HS-5 (cell line): ENCODE data around the gene ATP6V0A1.
"Not testable (repeated sequence)": the region's sequence is repeated elsewhere in the genome, so short reads cannot be mapped to it uniquely, and the experiment has no call there.

ENCODE experiments used
- DNase-seq: peaks from one replicate; pipeline ENCODE4 v3.0.0-alpha.2; 2012; ENCODE audit warnings: low read depth

ATP6V0A1 gene

DNA sequence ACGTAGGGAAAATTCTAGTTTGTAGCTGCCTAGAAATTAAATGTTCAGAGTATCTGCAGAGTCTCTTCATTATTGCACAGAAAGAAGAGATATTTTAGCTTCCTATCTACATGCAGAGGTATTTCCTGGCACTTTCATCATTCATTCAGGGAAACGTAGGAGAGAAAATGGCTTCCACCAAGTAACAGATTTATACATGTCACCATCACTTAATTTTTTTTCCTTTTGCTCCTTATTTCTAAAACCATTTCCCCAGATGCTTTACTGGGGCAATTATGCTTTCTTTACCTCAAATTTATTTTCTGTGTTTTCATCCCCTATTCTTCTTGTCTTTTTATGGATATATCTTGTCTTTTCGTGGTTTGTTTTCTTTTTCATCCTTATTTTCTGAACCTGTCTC is 18.5 kb downstream of the ATP6V0A1 start:
- no peak for DNase-seq

DNA sequence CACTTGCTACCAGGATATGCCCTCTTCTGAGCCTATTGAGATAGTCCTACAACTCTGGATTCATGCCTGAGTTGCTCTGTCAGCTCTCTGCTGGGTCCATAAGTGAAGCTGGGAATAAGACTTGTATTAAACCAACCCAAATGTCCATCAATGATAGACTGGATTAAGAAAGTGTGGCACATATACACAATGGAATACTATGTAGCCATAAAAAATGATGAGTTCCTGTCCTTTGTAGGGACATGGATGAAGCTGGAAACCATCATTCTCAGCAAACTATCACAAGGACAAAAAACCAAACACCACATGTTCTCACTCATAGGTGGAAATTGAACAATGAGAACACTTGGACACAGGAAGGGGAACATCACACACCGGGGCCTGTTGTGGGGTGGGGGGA is 19.1 kb downstream of the ATP6V0A1 start:
- not testable (repeated sequence) for DNase-seq

DNA sequence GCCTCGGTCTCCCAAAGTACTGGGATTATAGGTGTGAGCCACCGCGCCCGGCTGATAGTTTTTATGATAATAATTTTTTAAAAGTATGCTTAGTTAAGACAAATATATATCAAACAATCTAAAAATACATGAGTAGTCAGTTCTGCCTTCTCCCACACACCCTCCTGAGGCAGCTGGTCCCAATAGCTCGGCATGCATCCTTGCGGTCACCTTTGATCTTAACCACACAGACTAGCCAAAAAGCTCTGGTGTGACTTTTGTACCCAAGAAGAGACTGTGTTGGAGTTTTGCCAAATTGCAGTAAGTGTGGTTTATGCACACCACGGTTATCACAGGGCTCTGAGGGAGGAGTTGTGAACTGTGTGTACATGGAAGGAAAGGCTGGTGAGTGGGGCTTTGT is 25.6 kb downstream of the ATP6V0A1 start:
- DNase-seq = no peak

DNA sequence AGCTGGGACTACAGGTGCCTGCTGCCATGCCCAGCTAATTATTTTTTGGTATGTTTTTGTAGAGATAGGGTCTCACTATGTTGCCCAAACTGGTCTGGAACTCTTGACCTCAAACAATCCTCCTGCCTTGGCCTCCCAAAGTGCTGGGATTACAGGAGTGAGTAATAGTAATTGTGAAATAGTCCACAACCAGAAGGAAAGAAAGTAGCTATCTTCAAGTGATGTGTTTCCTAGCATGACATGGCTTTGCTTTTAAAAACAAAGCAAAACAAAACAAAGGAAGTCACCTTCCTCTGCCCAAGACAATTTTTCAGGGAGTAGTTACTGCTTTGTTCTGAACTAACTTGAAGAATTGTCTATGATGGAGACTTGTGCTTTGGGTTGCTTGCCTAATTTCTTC is 27.0 kb downstream of the ATP6V0A1 start:
- no peak for DNase-seq

DNA sequence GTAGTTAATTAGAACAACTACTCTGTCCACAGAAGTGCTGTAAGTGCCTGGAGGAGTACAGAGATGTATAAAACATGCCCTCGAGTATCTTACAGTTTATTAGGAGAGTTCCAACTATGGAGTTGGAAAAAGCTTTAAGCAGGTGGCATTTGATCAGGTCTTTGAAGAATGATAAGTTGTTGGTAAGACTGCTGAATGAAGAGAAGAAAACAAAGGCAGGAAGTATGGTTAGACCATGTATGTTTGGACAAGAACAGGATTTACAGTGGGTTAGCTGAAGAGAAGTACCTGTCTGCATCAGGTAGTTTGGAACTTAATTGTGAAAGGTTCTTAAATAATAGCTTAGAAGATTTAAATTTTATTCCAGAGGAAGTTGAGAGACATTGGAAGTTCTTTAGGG is 29.4 kb downstream of the ATP6V0A1 start:
- no peak for DNase-seq

DNA sequence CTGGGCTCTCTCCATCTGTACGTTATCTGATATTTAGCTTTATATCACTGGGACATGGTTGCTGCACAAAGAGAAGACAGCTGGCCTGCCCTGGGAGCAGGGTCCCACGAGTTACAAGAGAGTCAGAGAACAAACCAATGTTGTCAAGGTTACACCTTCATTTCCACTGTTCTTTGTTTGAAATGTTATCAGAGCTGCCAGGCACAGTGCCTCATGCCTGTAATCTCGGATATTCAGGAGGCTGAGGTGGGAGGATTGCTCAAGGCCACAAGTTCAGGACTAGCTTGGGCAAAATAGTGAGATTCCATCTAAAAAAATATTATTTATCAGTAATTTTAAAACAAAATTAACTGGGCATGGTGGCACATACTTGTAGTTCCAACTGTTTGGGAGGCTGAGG is 34.6 kb downstream of the ATP6V0A1 start:
- no peak for DNase-seq

DNA sequence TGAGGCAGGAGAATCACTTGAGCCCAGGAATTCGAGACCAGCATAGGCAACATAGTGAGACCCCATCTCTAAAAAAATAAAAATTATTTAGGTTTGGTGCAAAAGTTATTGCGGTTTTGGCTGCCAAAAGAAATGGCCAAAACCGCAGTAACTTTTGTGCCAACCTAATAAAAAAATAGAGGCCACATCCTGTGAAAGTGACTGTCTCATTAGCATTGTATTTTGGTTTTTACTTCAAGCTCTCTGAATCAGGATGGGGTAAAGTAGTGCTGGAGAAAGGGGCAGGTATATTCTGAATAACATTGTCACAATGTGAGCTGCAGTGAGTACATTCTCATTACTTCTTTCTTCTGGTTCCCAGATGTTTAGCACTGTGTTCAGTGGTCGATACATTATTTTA is 36.0 kb downstream of the ATP6V0A1 start:
- DNase-seq = no peak

DNA sequence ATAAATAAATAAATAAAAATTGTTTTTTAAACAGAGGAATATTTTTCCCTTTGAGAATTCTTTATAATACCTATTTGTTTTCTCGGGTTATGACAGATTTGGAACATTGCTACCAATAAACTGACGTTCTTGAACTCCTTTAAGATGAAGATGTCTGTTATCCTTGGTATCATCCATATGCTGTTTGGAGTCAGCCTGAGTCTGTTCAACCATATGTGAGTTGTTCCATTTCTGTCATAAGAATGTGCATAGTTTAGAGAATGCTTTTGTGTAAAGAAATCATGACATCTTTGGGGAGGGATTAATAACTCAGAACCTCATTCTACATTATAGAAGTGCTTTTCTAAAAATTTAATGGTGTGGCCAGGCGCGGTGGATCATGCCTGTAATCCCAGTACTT is 40.1 kb downstream of the ATP6V0A1 start:
- no peak for DNase-seq

DNA sequence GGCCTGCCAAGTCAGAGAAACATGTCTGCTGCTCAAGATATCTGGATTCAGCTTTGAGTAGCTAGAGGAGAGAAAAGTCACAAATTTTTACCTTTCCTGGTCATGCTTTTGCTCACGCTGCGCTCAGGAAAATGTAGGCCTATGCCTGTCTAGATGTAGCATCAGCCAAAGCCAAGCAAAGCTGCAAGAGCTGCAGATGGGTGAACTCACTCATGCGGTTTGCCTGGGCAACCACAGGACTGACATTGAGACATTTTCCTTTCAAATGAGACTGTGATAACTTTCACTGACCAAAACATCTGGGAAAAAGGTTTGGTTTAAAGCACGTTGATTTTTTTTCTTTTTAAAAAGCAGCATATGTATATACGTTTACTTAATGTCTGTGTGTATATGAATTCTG is 43.4 kb downstream of the ATP6V0A1 start:
- no peak for DNase-seq

DNA sequence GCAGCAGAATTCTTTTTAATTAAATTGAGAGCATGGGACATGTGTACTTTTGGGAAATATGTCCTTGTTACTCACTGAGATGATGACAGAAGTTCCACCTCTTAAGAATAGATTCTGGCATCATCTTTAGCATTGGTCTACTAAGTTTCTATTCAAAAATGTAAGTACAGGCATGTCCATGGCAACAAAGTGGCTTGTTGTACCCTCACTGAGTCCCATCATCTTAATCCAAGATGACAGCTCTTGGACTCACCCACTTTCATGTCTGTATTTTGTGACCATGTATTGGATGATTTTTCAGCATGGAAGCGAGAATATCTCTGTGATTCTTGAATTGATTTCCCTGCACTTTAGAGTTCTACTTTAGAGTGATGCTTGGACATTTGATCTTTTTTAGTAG is 44.2 kb downstream of the ATP6V0A1 start:
- DNase-seq = no peak

DNA sequence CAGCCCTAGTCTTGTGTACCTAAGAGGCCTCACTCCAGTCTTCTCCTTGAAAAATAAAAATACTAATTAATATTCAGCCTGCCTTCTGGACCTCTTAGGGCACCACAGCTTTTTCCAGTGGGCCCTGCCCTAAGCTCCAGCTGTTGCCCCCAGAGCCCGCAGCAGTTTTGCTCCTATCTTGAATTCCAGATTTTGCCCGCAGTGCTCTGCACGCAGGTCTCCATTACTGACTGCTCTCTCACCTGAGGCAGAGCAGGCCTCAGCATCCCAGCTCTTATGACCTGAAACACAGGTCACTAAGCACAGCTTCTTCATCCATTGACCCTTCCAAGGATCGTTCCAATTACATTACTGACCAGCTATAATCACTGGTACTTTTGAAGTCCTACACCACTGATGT is 49.0 kb downstream of the ATP6V0A1 start:
- no peak for DNase-seq

DNA sequence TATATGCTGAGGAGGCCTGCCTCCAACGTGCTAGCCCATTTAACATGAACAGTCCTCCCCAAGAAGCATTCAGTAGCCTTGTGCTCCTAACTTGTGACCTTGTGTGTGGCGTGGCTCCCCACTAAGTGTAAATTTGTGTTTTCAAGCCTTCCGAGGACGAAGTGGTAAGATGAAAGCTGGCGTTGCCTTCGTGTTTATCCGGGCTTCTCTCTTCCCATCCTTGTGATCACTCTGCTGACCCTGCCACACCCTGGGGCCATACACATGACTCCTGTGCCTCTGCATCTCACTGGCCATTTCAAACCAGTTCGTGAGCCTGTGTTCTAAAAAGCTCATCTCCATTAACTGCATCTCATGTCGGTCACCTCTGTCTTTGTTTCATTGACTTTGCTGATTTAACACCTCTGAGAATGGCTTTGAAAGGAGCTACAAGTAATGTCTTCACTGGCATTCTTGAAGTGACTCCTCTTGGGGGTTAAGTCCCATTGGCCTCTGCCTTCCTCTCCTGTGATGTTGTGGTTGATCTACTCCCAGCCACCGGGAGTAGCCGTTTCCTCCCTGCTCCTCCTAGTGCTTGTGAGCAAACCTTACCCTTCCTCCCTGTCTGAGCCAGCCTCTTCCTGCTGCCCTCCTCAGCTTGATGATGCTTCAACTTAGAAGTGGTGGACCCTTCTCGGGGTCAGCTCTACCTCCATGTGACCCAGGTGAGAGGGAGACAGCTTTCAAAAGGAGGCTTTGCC is 49.9 kb downstream of the ATP6V0A1 start:
- DNase-seq = no peak

DNA sequence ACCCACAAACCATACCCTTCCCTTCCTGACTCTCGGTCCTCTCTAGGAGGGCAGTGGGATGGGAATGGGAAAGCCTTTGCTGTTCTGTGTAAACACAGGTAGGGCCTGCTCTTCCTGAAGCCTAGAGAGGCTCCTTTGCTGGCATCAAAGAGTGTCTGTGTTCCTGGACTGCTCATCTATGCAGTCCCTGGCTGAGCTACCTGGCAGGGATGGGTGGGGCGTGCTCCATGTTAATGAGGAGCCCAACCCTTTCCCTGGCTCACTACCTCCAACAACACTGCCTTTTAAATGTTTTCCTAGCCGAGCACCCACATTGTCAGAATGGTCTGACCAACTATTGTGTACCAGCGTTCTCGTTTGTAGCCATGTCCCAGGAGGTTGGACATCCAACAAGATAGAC is 50.7 kb downstream of the ATP6V0A1 start:
- no peak for DNase-seq

DNA sequence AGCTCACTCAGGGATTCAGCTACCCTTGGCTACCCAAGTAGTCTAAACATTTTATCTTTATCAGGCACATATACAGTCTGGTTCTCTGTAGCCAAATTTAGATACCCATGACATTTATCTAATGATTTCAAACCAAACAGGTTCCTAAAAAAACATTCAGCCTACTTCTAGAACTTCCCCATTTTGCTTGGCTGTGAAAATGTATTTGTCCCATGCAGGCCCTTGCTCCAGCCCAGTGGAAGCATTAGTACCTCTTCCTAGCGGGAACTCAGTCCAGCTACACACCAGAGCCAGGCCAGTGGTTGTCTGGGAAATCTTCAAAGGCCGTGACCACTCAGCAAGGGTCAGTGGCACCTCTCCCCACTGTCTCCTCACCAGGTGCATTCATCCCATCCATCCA is 51.2 kb downstream of the ATP6V0A1 start:
- DNase-seq = no peak

DNA sequence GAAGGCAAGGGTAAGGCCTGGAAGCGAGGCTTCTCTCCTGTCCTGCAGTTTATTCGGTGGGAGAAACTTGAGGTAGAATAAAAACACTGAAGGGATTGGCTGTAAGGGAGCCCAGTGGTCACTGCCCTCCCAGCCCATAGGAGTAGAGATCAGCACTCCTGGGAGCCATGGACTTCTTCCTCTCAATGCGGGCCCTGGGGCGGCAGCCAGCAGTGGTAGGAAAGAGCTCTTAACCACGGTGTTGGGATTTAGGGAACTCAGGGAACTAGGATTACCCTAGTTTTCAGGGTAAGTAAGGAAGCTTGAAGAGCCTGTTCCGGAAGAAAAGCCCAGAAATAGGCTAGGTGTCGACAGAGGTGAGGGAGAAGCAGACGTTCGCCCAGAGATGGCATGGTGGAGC is 53.6 kb downstream of the ATP6V0A1 start:
- DNase-seq = no peak

DNA sequence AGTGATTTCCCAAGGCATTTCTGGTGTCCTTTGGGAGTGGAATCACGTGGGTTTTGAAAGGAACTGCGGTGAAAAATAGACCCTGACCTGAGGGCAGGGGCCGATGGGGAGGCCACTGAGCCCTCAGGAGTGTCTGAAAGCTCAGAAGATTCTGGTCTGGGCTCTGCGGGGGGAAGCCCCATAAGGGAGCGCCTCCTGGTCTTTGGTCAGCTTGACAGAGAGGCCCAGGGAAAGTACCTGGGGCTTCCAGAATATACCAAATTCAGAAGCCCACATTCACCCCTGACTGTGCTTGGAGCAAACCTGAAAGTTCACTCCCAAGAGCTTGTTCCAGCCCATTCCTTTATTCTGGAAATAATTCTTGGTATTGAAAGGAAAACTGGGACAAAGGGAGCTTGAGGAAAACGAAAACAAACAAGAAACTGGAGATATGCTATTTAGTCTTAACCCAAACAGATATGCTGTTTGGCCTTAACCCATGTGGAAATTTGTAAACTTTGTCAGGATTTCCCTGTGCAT is 54.1 kb downstream of the ATP6V0A1 start:
- DNase-seq = no peak

DNA sequence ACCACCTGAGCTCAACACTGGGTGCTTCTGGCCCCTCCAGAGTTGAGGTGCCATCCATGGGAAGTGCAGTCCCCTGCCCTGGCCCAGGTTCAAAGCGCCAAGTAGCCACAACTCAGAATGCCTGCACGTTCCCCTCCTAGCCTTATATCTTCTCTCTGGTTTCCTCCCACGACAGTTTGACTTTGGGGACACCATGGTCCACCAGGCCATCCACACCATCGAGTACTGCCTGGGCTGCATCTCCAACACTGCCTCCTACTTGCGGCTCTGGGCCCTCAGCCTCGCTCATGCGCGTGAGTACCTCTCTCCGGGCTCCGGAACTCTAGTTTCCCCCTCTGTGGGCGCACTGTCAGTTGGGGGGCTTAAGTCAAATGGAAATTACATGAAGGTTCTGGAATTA is 55.0 kb downstream of the ATP6V0A1 start:
- DNase-seq = no peak

DNA sequence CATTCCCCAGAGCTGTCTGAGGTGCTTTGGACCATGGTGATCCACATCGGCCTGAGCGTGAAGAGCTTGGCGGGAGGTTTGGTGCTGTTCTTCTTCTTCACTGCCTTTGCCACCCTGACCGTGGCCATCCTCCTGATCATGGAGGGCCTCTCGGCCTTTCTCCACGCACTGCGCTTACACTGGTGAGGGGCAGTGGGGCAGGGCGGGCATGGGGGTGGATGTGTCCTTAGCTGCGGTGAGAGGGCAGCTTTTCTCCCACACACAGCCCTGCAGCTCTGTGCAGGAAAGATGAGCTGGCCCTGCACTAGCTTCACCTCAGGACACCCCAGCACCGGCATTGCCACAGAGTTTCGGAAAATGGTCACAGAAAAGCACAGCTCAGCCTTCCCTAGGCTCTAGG is 55.6 kb downstream of the ATP6V0A1 start:
- DNase-seq = no peak

DNA sequence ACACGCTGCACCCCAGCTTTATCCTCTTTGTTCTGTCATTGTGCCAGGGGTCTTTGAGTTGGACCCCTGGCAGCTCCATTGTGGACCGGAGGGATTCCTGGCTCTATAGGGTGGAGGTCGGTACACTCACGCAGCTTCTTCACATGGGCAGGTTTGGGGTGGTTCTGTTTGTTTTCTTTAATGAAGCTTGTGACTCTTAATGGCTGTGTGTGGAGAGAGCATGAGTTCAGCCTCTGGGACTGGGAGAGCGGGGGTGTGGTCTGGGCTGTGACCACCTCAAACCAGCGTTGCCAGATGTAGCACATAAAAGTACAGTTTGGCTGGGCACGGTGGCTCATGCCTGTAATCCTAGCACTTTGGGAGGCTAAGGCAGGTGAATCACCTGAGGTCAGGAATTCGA is 56.2 kb downstream of the ATP6V0A1 start:
- no peak for DNase-seq

DNA sequence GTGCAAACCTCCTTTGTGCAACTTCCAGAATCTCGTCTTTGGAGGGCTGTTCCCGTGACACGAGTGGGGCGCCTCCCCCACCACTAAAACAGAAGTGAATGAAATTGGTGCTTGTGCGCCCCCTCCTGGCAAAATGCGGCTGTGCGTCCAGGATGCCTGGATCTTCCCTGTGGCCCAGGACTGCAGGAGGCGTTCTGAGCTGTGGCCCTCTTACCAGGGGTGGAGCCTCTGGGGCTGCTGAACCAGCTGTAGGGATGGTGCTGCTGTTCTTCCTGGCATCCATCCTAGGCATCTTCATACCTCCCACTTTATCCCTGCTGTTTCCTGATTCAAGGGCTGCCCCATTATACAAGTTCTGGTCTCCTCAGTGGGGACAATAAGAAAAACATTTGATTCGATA is 58.8 kb downstream of the ATP6V0A1 start:
- DNase-seq = peak; percentile 80

DNA sequence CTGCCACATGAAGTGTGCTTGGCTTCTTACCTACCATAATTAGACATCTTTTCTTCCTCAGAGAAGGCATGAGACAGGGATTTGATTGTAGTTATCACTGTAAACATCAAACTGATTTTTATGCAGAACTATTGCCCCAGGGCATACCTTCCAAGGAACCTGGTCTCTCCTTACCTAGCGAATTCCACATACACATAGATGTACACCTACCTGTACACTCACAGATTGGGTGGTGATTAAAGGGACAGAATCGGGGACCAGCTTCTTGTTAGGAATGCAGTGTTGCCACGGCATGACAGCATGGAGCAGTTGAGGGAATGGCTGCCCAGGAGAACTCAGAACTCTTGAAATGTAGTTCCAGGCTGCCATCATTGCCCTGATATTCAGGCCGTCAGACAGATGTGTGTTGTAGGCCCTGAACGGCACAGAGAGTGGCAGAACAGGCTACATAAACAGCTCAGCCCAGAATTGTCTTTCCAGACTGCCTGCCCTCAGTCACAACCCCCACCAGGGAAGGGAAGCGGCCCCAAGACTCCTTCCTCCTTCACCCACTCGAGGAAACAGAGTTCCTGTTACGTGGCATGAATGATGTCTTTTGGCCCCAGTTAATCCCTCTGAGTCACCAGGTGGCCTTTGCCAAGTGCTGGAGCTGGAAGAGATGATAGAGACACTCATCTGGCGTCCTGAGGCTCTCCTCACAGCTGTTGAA is 59.5 kb downstream of the ATP6V0A1 start:
- peak; percentile 94 for DNase-seq

DNA sequence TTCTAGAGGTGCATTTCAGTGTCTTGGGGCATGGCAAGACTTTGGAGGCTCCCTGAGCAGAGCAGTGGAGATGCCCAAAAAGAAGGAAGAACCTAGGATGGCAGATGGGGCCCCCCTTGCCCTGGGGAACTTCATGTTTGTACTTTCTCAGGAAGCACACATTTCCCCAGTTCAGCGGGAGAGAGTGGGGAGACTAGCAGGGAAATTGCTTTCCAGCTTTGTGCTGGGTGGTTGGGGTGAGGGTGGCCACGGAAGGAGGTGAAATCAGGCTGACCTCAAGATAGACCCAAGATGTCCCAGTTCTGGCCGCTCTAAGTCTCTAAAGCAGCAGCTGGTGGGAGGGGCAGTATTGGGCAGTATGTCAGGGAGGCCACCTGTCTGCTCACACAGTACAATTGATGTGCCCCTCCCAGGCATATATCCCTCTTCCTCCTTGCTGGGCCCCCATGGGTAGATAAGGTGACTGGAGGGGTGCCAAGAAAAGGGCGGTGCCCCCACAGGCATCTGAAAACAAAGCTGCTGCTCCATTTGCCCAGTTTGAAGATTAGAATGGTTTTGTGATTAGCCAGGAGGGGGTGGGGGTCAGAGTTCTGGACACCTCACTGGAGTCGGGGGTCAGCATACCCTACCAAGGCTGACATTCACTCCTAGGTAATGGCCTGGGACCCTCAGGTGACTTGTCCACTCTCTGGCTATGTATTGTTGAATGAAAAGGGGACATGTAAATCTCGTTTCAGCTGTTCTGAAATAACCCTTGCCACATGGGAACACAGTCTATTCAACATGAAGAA is 60.3 kb downstream of the ATP6V0A1 start:
- no peak for DNase-seq
